ENCODE data around the gene GPR153.
A peak's percentile ranks its signal among the peaks of the same experiment; 100 is the strongest.

The GPR153 gene

DNA sequence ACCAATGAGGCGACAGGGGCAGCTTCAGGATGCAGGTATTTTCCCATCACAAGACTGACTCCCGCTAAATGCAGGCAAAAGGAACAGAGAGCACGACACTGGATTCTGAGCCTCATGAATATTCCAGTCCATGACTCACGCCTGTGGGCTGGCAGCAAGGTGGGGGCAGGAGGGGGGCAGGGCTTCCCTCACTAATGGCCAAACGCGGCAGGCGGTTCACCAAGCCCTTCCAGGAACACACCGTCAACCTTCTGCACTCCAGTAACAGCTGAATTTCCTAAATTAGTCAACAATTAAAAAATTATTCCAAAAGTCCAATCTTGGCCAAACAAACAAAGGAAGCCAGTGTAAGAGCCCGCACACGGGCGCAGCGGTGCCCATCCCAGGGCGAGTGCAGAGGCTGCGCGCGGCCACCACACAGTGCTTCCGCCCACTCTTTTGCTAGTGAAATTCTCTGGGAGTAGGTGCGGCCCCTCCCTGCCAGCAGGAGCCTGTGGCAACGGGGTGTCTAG, 12.5 kb upstream of the GPR153 start:
- Histone ChIP-seq H3K4me1 (ENCODE audit: control insufficient read depth, insufficient read depth, low read length) (peaks cover 9% of the 10 kb centered on the region), H3K9me3 (ENCODE audit: control insufficient read depth, insufficient read depth, low read length) (no peaks in the 10 kb centered on the region), H3K9ac (ENCODE audit: low read depth, low read length) (no peak overlapping the region), H3K27me3 (ENCODE audit: control insufficient read depth, insufficient read depth, low read length) (no peaks in the 10 kb centered on the region), H3K4me3 (ENCODE audit: low read depth, low read length) (no peak overlapping the region), H3K36me3 (ENCODE audit: control insufficient read depth, insufficient read depth, low read length) (peaks cover 14% of the 10 kb centered on the region)

DNA sequence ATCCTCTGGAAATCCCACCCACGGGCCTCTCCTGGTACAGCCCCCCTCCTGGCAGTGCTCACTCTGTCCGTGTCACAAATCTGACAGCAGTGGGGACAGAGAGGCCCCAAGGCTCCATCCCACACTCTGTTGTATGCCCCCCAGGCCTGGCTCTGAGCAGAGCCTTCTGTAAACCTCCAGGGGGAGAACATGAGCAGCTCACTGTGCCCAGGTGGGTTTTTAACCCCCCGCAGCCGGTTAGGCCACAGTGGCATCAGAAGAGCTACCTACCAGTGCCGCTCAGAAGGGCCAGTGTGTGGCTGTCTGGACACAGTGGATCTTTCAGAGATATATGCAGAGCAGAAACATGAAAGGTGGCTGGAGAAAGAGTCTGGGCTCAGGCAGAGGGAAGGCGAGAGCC, 12.0 kb upstream of the GPR153 start:
- Histone ChIP-seq H3K9ac (ENCODE audit: low read depth, low read length) (no peak overlapping the region), H3K36me3 (ENCODE audit: control insufficient read depth, insufficient read depth, low read length) (peaks cover 13% of the 10 kb centered on the region), H3K9me3 (ENCODE audit: control insufficient read depth, insufficient read depth, low read length) (no peaks in the 10 kb centered on the region), H3K4me3 (ENCODE audit: low read depth, low read length) (no peak overlapping the region), H3K4me1 (ENCODE audit: control insufficient read depth, insufficient read depth, low read length) (peaks cover 9% of the 10 kb centered on the region), H3K27me3 (ENCODE audit: control insufficient read depth, insufficient read depth, low read length) (no peaks in the 10 kb centered on the region)

DNA sequence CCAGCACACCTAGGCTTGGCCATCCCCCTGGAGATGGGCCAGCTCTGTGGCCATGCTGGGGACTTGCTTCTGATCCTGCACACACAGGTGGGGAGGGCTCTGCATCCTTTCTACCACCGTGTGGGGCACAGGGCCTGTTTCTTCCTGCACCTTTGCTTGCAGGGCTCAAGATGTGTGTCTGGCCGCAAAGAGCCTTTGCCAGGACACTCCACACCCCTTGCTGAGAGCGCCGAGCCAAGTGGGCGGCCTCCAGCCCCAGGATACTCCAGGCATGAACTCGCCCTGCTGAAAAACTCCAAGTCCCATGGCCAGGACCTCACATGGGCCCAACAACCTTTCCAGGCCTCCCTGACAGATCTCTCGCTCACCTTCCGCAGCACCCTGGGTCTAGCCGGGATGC, 11.6 kb upstream of the GPR153 start:
- no peak overlapping the region for H3K4me3 ChIP-seq (ENCODE audit: low read depth, low read length)
- H3K9ac ChIP-seq (ENCODE audit: low read depth, low read length): no peak overlapping the region
- H3K4me1 ChIP-seq (ENCODE audit: control insufficient read depth, insufficient read depth, low read length): peaks cover 9% of the 10 kb centered on the region
- no peaks in the 10 kb centered on the region for H3K9me3 ChIP-seq (ENCODE audit: control insufficient read depth, insufficient read depth, low read length)
- H3K27me3 ChIP-seq (ENCODE audit: control insufficient read depth, insufficient read depth, low read length): no peaks in the 10 kb centered on the region
- peaks cover 10% of the 10 kb centered on the region for H3K36me3 ChIP-seq (ENCODE audit: control insufficient read depth, insufficient read depth, low read length)

DNA sequence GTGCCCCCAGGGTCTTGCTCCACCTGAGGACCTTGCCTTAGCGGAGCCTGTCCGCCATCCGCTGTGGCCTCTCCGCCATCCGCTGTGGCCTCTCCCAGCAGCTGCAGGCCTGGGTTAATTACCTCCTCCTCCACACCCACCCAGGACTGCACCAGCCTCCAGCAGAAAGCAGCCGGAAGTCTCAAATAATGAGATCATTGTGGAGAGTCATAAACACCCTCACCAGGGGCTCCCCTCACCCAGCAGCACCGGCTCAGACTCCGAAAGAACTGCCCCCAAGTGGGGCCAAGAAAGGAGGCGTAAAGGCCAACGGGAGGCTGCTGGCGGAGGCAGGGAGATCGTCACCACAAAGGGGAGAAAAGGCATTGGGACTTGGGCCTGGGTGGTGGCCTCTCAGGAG, 10.7 kb upstream of the GPR153 start:
- Histone ChIP-seq H3K9ac (ENCODE audit: low read depth, low read length) (no peak overlapping the region), H3K4me3 (ENCODE audit: low read depth, low read length) (no peak overlapping the region), H3K36me3 (ENCODE audit: control insufficient read depth, insufficient read depth, low read length) (peaks cover 10% of the 10 kb centered on the region), H3K27me3 (ENCODE audit: control insufficient read depth, insufficient read depth, low read length) (no peaks in the 10 kb centered on the region), H3K9me3 (ENCODE audit: control insufficient read depth, insufficient read depth, low read length) (no peaks in the 10 kb centered on the region), H3K4me1 (ENCODE audit: control insufficient read depth, insufficient read depth, low read length) (peaks cover 8% of the 10 kb centered on the region)

DNA sequence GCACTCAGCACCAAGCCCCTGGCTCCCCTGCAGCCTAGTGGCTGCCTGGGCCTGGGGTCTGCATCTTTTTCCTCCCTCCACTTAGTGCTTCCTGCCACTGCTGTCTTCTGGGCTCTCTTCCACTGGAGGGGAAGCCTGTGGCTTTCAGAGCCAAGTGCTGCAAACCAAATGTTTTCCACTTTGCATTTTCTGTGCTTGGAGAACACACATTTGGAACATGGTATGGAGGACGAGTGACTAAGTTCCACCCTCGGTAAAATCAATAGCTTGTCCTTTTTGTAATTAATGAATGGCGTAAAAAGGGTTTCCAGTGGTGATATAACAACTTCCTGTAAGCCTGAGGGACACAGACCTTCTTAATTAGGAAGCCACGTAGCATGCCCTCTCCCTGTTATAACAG, 10.1 kb upstream of the GPR153 start:
- H3K27me3 ChIP-seq (ENCODE audit: control insufficient read depth, insufficient read depth, low read length): no peaks in the 10 kb centered on the region
- no peak overlapping the region for H3K4me3 ChIP-seq (ENCODE audit: low read depth, low read length)
- H3K36me3 ChIP-seq (ENCODE audit: control insufficient read depth, insufficient read depth, low read length): peaks cover 10% of the 10 kb centered on the region
- no peaks in the 10 kb centered on the region for H3K9me3 ChIP-seq (ENCODE audit: control insufficient read depth, insufficient read depth, low read length)
- H3K9ac ChIP-seq (ENCODE audit: low read depth, low read length): no peak overlapping the region
- H3K4me1 ChIP-seq (ENCODE audit: control insufficient read depth, insufficient read depth, low read length): peaks cover 4% of the 10 kb centered on the region

DNA sequence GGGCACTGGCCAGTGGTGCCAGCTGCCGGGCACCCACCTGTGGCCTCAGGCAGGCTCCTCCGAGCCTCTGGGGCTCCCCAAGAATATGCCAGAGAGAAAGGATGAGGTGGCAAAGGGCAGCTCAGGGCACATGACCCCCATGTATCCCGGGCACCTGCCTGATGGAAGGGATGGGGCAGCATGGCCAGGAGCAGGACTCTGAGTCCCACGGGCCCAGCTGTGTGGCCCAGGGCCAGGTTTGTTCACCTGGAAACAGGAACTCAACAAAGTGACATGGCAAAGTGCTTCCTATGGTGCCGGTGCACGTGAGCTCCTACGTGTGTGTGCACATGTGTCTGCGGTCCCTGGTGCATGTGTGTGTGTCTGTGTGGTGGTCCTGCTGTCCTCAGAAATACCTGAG, 9.5 kb upstream of the GPR153 start:
- H3K36me3 ChIP-seq (ENCODE audit: control insufficient read depth, insufficient read depth, low read length): peaks cover 10% of the 10 kb centered on the region
- H3K4me1 ChIP-seq (ENCODE audit: control insufficient read depth, insufficient read depth, low read length): peaks cover 4% of the 10 kb centered on the region
- H3K27me3 ChIP-seq (ENCODE audit: control insufficient read depth, insufficient read depth, low read length): no peaks in the 10 kb centered on the region
- H3K9ac ChIP-seq (ENCODE audit: low read depth, low read length): peak overlapping the region; percentile 20
- no peak overlapping the region for H3K4me3 ChIP-seq (ENCODE audit: low read depth, low read length)
- H3K9me3 ChIP-seq (ENCODE audit: control insufficient read depth, insufficient read depth, low read length): no peaks in the 10 kb centered on the region

DNA sequence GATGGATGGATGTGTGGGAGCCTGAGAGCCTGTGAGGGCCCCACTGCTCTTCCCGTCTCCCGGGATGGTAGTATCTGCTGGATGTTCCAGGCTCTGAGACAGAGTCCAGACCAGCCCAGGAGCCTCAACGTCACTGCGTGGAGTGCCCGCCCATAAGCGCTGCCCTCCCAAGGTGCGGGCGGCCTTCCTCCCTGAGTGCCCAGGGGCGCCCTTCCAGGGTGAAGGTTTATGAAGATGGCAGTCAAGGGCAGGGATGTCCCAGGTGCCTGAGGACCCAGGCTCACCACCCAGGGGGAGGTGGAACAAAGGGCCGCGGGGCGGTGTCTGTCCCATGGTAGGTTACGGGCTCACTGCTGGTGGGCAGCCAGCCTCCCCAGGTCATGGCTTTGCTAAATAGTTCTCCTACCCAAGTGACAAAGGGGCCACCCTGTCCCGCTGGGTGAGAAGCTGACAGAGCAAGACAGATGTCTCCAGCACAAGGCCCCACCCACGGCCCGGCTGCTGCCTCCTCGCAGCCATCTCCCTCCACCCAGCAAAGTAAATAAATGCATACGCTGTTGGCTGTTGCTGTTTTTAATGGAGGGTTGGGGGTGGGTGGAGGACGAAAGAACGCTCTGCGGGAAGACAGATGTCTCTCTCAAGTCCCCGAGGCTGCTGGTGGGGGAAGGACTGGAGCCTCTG, 9.0 kb upstream of the GPR153 start:
- no peak overlapping the region for H3K4me3 ChIP-seq (ENCODE audit: low read depth, low read length)
- peaks cover 4% of the 10 kb centered on the region for H3K4me1 ChIP-seq (ENCODE audit: control insufficient read depth, insufficient read depth, low read length)
- no peaks in the 10 kb centered on the region for H3K9me3 ChIP-seq (ENCODE audit: control insufficient read depth, insufficient read depth, low read length)

DNA sequence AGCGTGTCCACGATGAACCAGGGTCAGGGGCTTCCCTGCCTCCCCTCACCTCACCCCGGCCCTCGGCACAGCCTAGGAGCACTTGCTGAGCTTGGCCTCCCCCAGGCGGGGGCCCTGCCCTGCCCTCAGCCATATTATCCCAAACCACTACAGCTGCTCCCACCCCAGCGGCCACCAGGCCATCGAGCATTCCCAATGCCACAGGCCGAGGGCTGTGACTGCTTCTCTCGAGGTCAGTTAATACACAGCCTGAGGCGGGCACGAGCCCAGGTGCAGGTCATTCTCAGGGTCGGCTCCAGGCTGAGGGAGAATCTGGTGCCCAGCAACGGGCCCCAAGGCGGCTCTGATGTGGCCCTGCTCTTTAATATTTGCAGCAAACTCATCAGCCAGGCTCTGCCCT, 8.4 kb upstream of the GPR153 start:
- Histone ChIP-seq H3K9ac (ENCODE audit: low read depth, low read length) (no peak overlapping the region), H3K4me3 (ENCODE audit: low read depth, low read length) (no peak overlapping the region), H3K27me3 (ENCODE audit: control insufficient read depth, insufficient read depth, low read length) (no peaks in the 10 kb centered on the region), H3K4me1 (ENCODE audit: control insufficient read depth, insufficient read depth, low read length) (peaks cover 4% of the 10 kb centered on the region), H3K9me3 (ENCODE audit: control insufficient read depth, insufficient read depth, low read length) (no peaks in the 10 kb centered on the region), H3K36me3 (ENCODE audit: control insufficient read depth, insufficient read depth, low read length) (peaks cover 5% of the 10 kb centered on the region)

More for the DNA sequence above, 9.0 kb upstream of the GPR153 start:
- peak overlapping the region; percentile 20 for H3K9ac ChIP-seq (ENCODE audit: low read depth, low read length)
- H3K27me3 ChIP-seq (ENCODE audit: control insufficient read depth, insufficient read depth, low read length): no peaks in the 10 kb centered on the region
- peaks cover 10% of the 10 kb centered on the region for H3K36me3 ChIP-seq (ENCODE audit: control insufficient read depth, insufficient read depth, low read length)

DNA sequence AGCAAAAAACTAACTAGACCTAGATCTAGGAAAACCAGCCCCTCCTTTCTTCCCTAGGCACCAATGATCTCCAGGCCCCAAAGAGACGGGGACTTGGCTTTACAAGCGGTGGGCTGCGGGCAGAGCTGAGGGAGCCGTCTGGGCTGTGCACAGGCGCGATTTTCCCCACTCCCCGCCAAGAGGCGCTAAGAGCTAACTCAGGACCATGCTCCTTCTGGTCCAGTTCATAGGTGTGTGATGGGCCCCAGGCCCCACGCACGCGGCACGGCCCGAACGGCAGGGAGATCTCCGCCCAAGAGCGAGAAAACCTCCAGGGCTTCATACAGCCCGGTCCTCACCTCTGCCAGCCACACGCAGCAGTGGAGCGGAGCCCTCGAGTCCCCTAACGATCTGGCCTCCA, 7.5 kb upstream of the GPR153 start:
- Histone ChIP-seq H3K36me3 (ENCODE audit: control insufficient read depth, insufficient read depth, low read length) (peaks cover 4% of the 10 kb centered on the region), H3K9me3 (ENCODE audit: control insufficient read depth, insufficient read depth, low read length) (no peaks in the 10 kb centered on the region), H3K4me3 (ENCODE audit: low read depth, low read length) (no peak overlapping the region), H3K9ac (ENCODE audit: low read depth, low read length) (no peak overlapping the region), H3K4me1 (ENCODE audit: control insufficient read depth, insufficient read depth, low read length) (peaks cover 4% of the 10 kb centered on the region), H3K27me3 (ENCODE audit: control insufficient read depth, insufficient read depth, low read length) (no peaks in the 10 kb centered on the region)

DNA sequence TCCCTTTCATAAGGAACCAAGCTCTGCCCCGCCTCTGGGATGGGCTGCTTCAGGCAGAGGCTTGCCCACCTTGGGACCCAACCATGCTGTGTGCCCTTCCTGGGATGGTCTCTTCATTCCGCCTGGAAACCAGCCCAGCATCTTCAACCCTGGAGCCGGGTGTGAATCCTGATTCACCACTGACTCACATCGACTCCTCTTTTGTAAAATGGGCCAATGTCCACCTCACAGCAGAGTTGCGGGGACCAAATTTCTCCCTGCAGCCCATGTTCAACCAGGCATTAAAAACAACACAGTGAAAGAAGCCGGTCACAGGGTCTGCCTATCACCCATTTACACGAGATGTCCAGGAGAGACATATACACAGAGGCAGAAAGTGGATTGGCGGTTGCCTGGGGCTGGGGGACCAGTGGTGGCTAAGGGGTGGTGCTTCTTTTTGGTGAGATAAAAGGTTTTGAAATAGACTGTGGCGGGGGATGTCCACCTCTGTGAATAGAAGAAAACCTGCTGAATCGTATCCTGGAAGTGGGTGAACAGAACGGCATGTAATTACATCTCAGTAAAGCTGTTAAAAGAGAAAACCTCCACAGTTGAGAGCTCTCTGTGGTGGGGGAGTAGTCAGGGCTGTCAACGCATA, 6.9 kb upstream of the GPR153 start:
- Histone ChIP-seq H3K36me3 (ENCODE audit: control insufficient read depth, insufficient read depth, low read length) (peaks cover 4% of the 10 kb centered on the region), H3K4me3 (ENCODE audit: low read depth, low read length) (no peak overlapping the region), H3K4me1 (ENCODE audit: control insufficient read depth, insufficient read depth, low read length) (no peaks in the 10 kb centered on the region), H3K9me3 (ENCODE audit: control insufficient read depth, insufficient read depth, low read length) (no peaks in the 10 kb centered on the region), H3K9ac (ENCODE audit: low read depth, low read length) (no peak overlapping the region), H3K27me3 (ENCODE audit: control insufficient read depth, insufficient read depth, low read length) (no peaks in the 10 kb centered on the region)

DNA sequence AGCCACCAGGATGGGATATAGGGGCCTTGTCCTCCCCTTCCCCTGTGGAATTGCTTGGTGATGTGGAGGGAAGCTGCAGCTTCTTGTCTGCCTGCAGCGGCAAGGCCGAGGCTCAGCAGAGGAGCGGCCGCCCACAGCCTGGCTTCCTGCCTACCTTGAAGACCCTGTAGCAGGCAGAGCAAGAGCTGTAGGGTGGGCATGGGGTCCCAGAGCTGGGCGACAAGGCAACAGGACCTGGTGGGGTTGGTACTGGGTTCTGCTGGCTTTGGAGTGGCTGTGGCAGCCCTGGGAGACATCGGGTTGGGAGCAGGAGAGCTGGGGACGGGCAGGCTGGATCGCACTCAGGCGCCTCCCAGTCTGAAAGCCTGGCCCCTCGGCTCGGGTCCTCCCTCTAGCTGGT, 5.7 kb upstream of the GPR153 start:
- H3K36me3 ChIP-seq (ENCODE audit: control insufficient read depth, insufficient read depth, low read length): peaks cover under 1% of the 10 kb centered on the region
- H3K4me3 ChIP-seq (ENCODE audit: low read depth, low read length): no peak overlapping the region
- H3K4me1 ChIP-seq (ENCODE audit: control insufficient read depth, insufficient read depth, low read length): no peaks in the 10 kb centered on the region
- H3K9ac ChIP-seq (ENCODE audit: low read depth, low read length): no peak overlapping the region
- peaks cover 2% of the 10 kb centered on the region for H3K27me3 ChIP-seq (ENCODE audit: control insufficient read depth, insufficient read depth, low read length)
- H3K9me3 ChIP-seq (ENCODE audit: control insufficient read depth, insufficient read depth, low read length): no peaks in the 10 kb centered on the region

DNA sequence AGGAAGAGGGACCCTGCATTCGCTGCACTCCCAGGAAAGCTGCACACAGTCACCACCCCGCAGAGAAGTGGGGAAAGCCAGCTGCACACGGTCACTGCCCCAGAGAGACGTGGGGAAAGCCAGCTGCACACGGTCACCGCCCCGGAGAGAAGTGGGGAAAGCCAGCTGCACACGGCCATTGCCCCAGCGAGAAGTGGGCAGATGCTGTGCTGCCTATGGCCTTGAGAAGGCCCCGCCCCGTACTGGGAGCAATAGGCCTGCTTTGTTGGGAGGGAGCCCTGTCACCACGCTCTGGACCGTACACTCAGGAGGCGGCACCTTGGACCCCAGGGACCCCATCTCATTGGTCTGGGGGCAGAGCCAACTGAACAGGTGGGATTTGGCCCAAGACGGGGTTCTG, 4.3 kb upstream of the GPR153 start:
- H3K36me3 ChIP-seq (ENCODE audit: control insufficient read depth, insufficient read depth, low read length): no peaks in the 10 kb centered on the region
- H3K27me3 ChIP-seq (ENCODE audit: control insufficient read depth, insufficient read depth, low read length): peaks cover 2% of the 10 kb centered on the region
- no peak overlapping the region for H3K4me3 ChIP-seq (ENCODE audit: low read depth, low read length)
- no peak overlapping the region for H3K9ac ChIP-seq (ENCODE audit: low read depth, low read length)
- H3K9me3 ChIP-seq (ENCODE audit: control insufficient read depth, insufficient read depth, low read length): no peaks in the 10 kb centered on the region
- H3K4me1 ChIP-seq (ENCODE audit: control insufficient read depth, insufficient read depth, low read length): no peaks in the 10 kb centered on the region
